Measurements from ENCODE around the gene PITPNM3.
"Not testable (repeated sequence)": the region's sequence is repeated elsewhere in the genome, so short reads cannot be mapped to it uniquely, and the experiment has no call there.

PITPNM3 gene

DNA sequence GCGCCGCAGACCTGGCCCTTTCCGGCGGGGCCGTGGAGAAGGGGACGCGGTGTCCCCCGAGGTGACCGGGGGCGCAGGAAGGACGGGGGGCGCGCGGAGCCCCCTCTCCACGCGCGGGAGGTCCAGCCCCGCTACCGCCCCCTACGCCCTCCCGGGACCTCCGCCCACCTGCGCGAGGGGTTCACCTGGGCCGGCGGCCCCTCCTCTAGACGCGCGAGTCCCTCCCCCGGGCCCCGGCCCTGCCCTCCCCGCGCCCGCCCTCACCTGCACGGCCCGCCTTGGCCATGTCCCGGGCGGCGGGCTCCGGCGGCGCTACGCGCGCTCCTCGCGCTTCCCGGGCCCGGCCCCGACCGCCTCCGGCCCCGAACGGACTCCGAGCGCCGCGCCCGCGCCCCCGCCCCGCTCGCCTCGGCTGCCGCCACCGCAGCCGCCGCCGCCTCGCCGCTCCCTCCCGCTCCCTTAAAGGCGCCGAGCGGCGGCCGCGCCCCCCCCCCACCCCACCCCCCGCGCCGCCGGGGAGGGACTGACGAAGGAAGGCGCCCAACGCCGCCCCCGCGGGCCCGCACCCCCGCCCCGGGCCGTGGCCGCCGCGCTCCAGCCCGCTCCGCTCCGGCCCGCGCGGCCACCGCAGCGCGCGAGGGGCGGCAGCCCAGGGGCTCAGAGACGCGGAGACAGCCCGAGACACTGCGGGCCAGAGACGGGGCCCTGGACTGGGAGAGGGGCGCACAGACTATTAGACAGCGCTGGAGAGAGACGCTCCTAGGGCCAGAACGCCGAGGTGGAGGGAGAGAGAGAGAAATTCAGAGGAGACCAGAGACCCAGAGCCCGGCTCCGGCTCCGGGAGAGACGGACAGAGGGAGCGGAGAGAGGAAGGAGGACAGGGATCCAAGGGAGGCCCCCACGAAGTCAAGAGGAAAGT, at the start of gene PITPNM3:
Gene PITPNM3 (minus strand): TSS at position 435 of the 919 bp plus-strand sequence. CDS start 149 bp downstream, at position 286.
- no peak for DNase-seq

DNA sequence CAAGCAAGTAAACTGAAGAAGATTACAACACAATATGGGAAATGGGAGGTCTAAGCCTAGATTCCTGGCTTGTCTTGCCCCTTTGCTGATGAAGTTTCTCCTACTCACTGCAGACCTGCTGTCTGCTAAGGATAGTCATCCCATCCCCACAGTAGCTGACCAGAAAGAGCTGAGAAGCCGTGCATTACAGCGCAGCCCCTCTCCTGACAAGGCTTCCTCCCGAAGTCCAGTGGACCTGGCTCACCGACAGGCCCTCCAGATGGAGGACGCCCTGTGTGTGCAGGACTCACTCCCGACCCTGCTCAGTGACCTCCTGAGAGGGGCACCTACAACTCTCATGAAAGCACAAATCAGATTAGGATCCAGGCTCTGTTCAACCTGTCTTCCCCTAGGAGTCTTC, 48.8 kb upstream of the PITPNM3 start:
- DNase-seq: no peak

DNA sequence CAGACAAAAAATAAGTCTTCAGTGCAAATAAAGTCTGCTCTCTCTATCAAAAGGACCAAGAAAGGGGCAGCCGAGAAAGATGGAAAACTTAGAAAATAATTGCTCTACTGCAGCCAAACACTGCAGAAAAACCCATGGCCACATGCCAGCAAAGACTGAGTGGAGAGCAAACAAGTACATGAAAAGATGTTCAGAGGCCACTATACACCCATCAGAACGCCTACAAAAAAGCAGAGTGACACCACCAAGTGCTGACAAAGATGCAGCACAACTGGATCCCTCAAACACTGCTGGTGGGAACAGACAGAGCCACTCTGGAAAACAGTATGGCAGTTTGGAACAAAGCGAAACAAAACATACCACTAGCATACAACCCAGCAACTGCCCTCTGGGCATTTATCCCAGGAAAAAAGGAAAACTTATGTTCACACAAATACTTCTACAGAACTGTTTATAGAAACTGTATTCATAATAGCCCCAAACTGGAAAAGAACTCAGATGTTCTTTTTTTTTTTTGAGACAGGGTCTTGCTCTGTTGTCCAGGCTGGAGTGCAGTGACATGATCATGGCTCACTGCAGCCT, 47.5 kb upstream of the PITPNM3 start:
- no peak for DNase-seq

DNA sequence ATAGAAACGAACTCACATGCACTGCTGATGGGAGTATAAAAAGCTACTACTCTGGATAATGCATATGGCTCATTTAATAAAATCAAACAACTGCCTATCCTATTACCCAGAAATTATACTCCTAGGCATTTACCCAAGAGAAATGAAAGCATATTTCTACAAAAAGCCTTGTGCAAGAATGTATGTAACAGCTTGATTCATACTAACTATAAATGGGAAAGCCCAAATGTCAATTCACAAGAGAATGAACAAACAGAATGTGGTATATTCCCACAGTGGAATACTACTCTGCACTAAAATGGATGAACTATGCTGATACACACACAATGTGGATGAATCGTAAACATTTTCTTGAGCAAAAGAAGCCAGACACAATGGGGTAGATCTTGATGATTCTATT, 45.8 kb upstream of the PITPNM3 start:
- no peak for DNase-seq

DNA sequence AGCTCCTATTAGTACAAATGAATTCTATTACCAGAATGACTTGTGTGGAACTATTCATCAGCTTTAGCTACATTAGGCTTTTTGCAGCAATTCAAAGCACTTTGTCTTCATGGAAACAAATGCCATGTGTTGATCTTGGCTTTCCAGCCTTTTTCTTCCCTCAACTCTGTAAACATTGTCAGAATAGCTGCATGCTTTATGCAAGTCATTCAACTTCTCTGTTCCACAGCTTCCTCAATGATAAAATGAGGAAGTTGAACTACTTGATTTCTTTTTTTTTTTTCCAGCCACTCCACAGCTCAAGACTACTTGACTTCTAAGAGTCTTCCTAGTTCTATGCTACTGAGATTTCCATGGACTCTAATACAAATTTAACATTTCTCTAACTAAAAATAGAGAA, 43.0 kb upstream of the PITPNM3 start:
- no peak for DNase-seq

DNA sequence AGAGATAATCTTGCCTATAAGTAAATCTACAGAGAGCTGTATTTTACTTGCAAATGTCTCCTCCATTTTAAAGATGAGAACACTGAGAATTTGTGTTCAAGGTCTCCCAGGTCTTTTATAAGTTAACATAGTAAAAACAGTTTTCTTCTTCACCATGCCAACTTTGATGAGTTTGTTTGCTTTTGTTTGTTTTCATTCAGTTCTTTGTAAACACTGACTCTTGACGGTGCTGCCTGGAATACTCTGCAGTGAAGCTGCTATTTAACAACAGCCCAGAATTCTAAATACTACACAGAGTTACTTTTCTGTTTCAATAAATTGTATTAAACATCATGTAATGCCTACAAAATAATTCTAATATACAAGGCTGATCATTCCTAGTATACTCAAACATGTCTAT, 41.4 kb upstream of the PITPNM3 start:
- DNase-seq: no peak

DNA sequence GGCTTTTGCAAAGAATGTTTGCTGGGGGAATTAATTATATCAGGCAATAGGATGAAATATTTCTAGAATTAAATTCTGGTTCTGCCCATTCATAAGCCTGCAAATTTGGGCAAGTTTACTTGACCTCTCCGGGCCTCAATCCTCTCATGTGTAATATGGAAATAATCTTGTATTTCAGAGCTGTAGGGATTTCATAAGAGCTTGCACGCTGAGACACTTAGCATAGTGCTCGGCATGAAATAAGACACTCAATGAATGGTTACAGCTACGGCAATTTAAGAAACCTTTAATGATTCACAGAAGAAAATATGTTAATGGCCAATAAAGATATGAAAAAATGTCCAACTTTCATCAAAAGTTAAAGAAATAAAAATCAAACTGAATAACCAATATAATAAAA, 40.6 kb upstream of the PITPNM3 start:
- no peak for DNase-seq

DNA sequence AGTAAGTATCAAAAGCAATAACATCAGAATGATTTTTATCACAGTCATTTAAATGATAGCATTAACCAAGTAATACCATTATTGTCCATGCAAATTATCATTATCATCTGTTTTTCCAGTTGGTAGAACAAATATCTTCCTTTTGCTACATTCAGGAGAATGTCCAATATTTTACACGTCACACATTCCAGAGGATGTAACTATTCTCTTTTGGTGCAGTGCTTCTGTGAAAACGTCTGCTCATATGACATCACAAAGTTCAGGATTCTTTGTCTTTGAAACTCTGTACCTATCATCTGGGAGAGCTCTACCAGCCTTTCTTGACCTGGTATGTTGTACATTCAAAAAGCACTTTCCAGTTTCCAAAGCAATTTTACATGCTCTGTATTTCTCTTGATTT, 40.2 kb upstream of the PITPNM3 start:
- no peak for DNase-seq

DNA sequence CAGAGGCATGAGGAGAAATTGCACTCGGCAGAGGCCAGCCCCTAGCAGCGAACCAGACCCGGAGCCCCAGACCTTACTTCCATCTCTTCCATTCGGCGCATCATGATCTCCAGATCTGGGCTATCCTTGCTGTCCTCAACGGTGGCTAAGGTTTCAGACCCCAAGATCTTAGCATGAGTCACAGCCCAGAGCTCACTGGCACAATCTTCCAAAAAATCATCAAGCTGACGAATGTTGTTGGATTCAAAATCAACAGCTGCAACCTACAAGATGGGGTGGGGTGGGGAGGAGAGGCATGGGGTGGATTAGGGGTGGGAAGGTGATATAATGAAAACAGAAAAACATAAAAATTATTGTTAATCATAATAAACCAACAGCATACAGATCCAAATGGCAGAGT, 39.7 kb upstream of the PITPNM3 start:
- DNase-seq: no peak

DNA sequence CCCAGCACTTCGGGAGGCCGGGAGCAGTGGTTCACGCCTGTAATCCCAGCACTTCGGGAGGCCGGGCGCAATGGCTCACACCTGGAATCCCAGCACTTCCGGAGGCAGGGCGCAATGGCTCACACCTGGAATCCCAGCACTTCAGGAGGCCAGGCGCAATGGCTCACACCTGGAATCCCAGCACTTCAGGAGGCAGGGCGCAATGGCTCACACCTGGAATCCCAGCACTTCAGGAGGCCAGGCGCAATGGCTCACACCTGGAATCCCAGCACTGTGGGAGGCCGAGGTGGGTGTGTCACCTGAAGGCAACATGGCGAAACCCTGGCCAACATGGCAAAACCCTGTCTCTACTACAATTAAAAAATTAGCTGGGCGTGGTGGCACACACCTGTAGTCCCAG, 37.0 kb upstream of the PITPNM3 start:
- not testable (repeated sequence) for DNase-seq

DNA sequence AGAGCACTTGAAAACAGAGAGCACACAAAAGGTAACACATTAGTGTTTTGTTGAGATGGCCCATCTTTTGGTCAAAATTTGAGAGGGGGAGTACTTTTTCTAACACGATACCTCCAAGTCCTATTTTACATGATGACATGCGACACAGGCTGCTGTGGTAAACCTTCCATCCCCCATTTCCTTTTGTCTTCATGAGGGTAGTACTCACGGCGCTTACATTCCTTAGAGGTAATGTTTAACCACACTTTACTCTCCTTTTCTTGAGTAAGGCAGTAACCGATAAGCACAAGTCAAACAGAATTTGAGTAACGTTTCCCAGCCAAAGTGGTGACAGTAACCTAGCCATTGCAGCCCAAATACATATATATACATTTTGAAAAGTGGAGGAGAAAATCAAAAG, 35.8 kb upstream of the PITPNM3 start:
- DNase-seq: no peak

DNA sequence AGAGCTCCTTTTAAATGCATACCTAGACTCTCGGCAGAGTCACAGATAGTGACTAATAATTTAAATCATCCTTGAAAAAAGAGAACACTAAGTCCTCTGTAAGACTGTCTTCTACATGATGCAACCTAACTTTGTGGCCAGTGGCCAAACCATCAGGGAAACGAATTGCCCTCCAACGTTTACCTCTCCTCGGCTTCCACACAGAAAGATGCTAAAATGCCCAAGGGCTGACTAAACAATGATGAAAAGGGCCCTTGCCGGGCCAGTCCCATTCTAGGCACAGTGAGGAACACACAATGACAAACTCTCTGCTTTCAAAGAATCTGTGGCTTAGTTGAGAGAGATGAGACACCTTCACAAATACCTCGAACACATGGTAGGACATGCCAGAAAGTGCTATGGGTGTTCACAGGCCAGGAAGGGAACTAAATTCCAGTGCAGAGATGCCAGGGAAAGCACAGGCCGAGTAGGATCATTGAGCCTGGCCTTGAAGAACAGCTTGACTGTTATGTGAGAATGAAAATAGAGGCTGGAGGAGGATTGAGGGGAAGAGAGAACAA, 35.3 kb upstream of the PITPNM3 start:
- no peak for DNase-seq

DNA sequence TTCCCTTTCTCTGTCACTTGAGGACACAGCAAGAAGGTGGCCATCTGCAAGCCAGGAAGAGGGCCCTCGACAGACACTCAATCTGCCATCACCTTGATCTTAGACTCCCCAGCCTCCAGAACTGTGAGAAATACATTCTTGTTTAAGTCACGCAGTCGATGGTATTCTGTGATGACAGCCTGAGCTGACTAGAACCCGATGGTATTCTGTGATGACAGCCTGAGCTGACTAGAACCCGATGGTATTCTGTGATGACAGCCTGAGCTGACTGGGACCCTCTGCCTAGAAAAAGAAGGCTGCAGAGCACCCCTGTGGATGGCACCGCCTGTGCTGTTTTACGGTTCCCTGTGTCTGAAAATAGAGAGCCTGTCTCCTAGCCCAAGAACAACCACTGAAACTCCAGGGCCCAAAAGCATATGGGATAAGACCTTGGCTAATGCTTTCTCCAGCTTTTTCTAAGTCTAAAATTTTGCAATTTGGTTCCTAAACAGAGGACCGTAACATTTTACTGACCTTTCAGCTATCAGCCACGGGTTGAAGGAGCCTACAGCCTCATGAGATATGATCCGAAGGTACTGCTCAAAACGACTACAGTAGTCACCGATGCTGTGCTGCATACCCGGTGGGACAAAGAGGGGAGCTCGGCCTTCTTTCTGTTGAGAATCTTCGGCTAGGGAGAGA, 33.1 kb upstream of the PITPNM3 start:
- DNase-seq: no peak

DNA sequence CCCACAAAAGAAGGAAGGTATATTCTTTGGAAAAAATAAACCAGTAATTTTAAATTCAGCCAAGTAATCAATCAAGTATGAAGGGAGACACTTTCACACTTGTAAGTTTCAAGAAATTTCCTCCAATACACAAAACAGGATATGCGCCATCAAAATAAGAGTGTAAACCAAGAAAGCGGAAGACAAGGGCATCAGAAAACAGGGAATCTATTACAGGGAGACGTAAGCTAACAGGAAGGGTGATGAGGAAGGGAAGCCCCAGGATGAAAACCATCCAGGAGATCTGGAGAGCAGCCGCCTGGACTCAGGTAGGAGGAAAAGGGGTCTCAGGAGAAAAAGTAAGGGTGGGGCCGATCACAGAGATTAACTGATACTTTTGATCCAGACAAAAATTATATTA, 31.8 kb upstream of the PITPNM3 start:
- no peak for DNase-seq

DNA sequence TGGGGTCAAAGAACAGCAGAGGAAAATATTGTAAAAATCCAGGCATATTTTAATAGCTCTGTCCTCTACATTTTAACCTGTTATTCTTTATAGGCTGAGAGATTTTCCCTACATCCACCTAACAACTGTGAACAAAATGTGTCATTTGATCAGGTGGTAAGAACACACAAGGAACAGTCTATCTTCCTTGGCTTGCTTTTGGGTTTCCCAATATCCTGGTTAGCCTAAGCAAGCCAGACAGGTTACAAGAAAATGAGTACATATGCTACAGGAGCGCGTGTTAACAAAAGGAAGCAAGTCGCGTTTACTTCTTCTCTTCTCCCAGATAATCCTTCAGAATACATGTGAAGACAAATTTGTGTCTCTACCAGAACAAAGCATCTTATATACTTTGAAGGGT, 31.0 kb upstream of the PITPNM3 start:
- no peak for DNase-seq

DNA sequence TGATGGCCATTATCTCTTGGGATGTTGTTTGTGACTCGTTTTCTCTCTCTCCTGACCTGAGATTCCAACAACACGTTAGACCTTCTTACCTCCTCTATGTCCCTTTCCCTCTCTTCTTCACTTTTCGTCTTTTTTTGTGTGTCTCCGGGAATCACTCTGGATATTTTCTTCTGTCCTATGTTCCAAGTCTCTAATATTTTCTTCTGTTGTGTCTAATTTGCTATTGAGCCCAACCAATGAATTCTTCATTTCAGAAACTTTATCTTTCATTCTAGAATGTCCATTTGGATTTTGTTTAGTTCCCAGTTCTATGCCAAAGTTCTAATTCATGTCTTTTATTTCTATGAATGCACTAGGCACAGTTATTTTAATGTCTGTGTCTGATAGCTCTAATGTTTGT, 27.1 kb upstream of the PITPNM3 start:
- no peak for DNase-seq

DNA sequence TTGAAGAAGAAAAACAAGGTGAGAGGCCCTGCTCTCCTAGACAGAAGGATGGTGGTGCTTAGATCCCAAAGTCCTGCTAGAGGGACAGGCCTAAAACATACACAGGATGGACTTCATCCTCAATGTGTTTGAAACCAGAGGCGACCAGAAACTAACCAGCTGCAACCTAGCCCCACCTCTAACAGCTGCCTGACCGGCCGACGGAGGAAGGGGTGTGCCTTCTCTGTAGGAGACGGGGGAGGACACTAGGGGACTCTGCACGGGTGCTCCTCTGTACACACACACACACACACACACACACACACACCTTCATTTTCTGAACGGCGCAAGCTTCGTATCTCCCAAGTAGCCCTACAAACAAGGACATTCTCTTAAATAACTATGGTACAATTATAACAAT, 24.3 kb upstream of the PITPNM3 start:
- DNase-seq: no peak

DNA sequence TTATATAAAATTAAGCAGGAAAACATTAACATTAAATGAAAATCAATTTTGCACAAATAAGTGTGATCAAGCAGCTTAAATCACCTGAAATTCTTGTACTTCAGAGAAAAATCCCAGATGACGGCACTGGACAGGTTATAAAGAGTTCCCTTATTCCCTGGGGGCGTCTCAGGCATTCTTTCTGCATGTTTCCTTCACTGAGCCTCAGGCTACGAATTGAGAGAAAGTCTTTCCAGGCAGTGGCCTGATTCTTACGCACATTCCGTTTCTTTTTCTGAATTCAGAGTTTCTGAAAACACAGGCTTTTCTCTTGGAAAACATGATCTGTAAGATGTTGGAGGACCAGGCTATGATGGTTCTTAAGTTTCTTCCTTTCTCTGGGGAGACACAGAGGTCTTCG, 22.1 kb upstream of the PITPNM3 start:
- DNase-seq: no peak

DNA sequence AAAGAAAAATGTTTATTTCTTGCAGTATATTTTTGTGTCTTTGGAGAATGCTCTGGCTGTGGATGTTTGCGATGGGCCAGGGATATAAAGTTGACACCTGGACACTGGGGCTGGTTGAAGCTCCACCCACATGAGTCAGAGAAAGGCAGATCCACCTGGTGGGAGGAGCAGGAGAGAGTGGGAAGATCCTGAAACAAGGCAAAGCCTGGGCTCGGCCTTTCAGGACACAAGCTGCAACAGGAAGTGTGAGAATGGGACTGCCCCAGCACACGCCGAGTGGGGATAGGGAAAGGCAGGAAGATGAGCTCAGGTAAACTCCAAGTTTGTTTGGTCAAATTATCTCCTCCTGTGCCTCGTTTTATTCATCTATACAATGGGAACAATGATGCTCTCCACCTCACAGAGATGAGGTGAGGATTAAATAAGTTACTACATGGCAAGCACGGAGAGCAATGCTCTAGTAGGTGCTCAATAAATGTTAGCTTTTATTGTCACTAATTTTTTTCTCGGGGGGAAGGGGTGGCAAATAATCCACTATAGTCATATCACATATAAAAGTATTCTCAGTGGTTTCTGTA, 21.4 kb upstream of the PITPNM3 start:
- DNase-seq: no peak

DNA sequence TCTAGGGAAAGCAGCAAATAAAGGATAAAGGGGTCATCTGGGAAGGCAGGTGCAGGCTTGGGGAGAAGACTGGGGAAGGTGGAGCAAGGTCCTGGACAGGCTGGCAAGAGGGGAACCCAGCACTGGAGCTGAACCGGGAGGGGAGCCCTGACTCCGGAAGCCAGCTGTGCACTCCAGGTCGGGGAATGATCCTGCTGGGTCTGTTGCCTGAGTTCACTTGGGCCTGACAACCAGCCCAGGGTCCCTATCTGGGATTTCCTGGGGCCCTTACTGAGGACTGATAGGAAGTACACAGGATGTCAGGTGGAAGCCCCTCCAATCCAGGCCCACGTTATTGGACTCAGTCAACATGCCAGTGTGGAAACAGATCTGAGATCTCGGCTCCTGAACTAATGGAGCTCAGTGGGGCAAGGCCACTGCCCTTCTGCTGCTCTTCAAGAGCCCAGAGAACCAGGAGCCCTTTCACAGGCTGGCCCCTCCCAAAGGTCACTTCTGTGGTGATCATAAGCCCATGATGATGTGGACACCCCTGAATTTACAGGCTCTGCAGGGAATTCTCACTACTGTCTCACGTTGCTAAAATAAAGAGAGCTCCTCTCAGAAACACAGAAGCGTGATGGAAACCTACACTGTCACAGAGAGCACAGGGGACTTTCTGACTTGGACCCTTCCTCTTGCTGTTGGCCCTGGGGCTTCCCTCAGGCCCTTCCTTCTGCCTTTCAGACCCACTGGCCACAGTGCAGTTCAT, 19.9 kb upstream of the PITPNM3 start:
- DNase-seq: no peak

DNA sequence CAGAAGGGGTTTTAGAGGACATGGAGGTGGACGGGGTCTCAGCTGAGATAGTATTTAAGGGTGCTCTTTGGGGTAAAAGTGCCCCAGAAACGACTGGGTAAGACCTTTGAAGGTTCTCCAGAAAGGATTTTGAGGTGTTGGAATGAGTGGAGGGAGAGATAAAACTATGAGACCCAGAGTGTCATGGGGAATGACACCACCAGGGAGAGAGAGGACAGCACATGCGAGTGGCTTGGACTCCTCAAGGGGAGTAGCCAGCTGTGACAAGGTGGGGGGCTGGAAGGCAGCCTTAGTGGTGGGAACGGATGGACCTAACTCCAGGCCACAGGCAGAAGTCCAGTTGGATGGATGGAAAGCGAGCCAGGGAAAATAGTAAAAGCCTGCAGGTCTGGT, 19.2 kb upstream of the PITPNM3 start:
- DNase-seq: no peak

Data from CD4-positive, alpha-beta T cell treated with Interleukin-17A for 1 hour (primary cell).